Lung (tissue), 12 donors: Measurements from ENCODE around the gene JMJD8. TPM values are rescaled to one million over a fixed set of nuclear protein-coding genes. Genes with fewer than 3 reads are reported as not detected.
A peak's percentile ranks its signal among the peaks of the same experiment; 100 is the strongest.

Experiments used
- ATAC-seq: fragments of 200-7000 bp; cut with Tn5 transposase; one replicate; pipeline ENCODE4 v1.9.1; 2020; ENCODE audit warnings: moderate number of reproducible peaks; ENCODE audit not compliant: insufficient read depth, low FRiP score
- DNase-seq, 3 donors: peaks; one replicate each; pipeline ENCODE4 v3.0.0-alpha.2; 2013 to 2017
- H3K27ac ChIP-seq, 2 donors: one replicate each; pipeline ENCODE4 v1.5.1; 2013; ENCODE audit warnings: mild to moderate bottlenecking in 2 of 2, moderate library complexity in 2 of 2, control low read depth in 1 of 2, inconsistent platforms in 1 of 2, low read depth in 1 of 2, low read length in 1 of 2
- H3K27me3 ChIP-seq, 3 donors: one replicate each; pipeline ENCODE4 v1.5.1; 2013; ENCODE audit warnings: low read length in 2 of 3; ENCODE audit not compliant: control insufficient read depth in 3 of 3, insufficient read depth in 3 of 3
- H3K36me3 ChIP-seq, 4 donors: one replicate each; pipeline ENCODE4 v1.5.1; 2013; ENCODE audit warnings: low read length in 4 of 4, mild to moderate bottlenecking in 1 of 4, moderate library complexity in 1 of 4; ENCODE audit not compliant: control insufficient read depth in 4 of 4, insufficient read depth in 4 of 4
- H3K4me1 ChIP-seq, 5 donors: one replicate each; pipeline ENCODE4 v1.5.1; 2013; ENCODE audit warnings: low read length in 5 of 5, mild to moderate bottlenecking in 2 of 5, moderate library complexity in 1 of 5; ENCODE audit not compliant: control insufficient read depth in 5 of 5, insufficient read depth in 5 of 5
- H3K4me3 ChIP-seq: one replicate; pipeline ENCODE4 v1.5.1; 2013; ENCODE audit warnings: mild to moderate bottlenecking, control low read depth, moderate library complexity
- H3K9ac ChIP-seq, 2 donors: one replicate each; pipeline ENCODE4 v1.5.1; 2013; ENCODE audit warnings: low read length in 2 of 2, control low read depth in 1 of 2; ENCODE audit not compliant: insufficient read depth in 1 of 2
- H3K9me3 ChIP-seq, 4 donors: one replicate each; pipeline ENCODE4 v1.5.1; 2013; ENCODE audit warnings: low read length in 3 of 4, mild to moderate bottlenecking in 1 of 4, moderate library complexity in 1 of 4; ENCODE audit not compliant: control insufficient read depth in 4 of 4, insufficient read depth in 3 of 4
- CTCF ChIP-seq: IDR thresholded peaks from 2 replicates; pipeline ENCODE4 v1.5.1; 2012; ENCODE audit warnings: mild to moderate bottlenecking; ENCODE audit errors: control extremely low read depth, extremely low read depth
- WGBS, 2 donors: extraction: QIAGEN DNeasy Blood & Tissue Kit; methylation state at CpG; one replicate each; pipeline ENCODE4 v1.1.7; 2013; 5-methylcytosine and 5-hydroxymethylcytosine counted together
- polyA plus RNA-seq, 2 donors: library from polyadenylated mRNA; stranded (reverse); fragments of 200-250 nt; gene quantifications; one replicate each; pipeline ENCODE4 v1.2.1, GENCODE V29; 2013
- total RNA-seq, 2 donors: library from RNA; depleted of rRNA in 1 of 2; stranded (reverse); fragments of >200 nt in 1 of 2; gene quantifications; one replicate each; pipeline ENCODE4 v1.2.1, GENCODE V29; 2014 to 2021
- donor health status: control.
- donor health status: control.
- donor health status: Bipolar disorder and iron deficiency.
- donor health status: healthy.
- donor health status: DM: yes; HTN: yes; CAD: no.

Gene JMJD8
- total and polyA plus RNA-seq, 4 donors: 32.5 to 90.3 (median 57.9) TPM

- TF ChIP-seq CTCF: no peak
- H3K27me3 ChIP-seq: peaks cover 0 to 3% (median 0%) of the 10 kb centered on the region in 3 donors
- H3K4me3 ChIP-seq: no peak overlapping the region
- no peaks in the 10 kb centered on the region for H3K36me3 ChIP-seq
- H3K27ac ChIP-seq: peak overlapping the region; percentile 54 to 96
- WGBS, 2 donors: 90 to 93% methylated on average over 5 of the region's 5 CpGs
- H3K9me3 ChIP-seq: no peaks in the 10 kb centered on the region
- no peak for ATAC-seq
- DNase-seq: no peak
- H3K4me1 ChIP-seq: peaks cover 0 to 27% (median 7%) of the 10 kb centered on the region in 5 donors
- H3K9ac ChIP-seq: no peak overlapping the region
These were observed 43.5 kb downstream of the JMJD8 start for GRCh38 chr16:640614-641013.

- peaks cover 0 to 3% (median 0%) of the 10 kb centered on the region in 4 donors for H3K36me3 ChIP-seq
- no peak overlapping the region for H3K4me3 ChIP-seq
- H3K9me3 ChIP-seq: no peaks in the 10 kb centered on the region
- H3K27ac ChIP-seq: no peak overlapping the region
- peaks cover 0 to 36% (median 7%) of the 10 kb centered on the region in 5 donors for H3K4me1 ChIP-seq
- DNase-seq: no peak
- no peak for ATAC-seq
- H3K27me3 ChIP-seq: peaks cover 0 to 3% (median 0%) of the 10 kb centered on the region in 3 donors
- H3K9ac ChIP-seq: no peak overlapping the region
- 83 to 88% methylated on average over 9 of the region's 9 CpGs for WGBS, 2 donors
- no peak for TF ChIP-seq CTCF
These were observed 45.3 kb downstream of the JMJD8 start for GRCh38 chr16:638836-639235.

GRCh38 chr16:638034-638543 is 46.0 kb downstream of the JMJD8 start:
- DNase-seq: no peak
- H3K9ac ChIP-seq: no peak overlapping the region
- H3K4me3 ChIP-seq: no peak overlapping the region
- H3K9me3 ChIP-seq: no peaks in the 10 kb centered on the region
- no peak for ATAC-seq
- 88 to 95% methylated on average over 15 of the region's 15 CpGs for WGBS, 2 donors
- H3K4me1 ChIP-seq: peaks cover 0 to 36% (median 7%) of the 10 kb centered on the region in 5 donors
- peak overlapping the region in 1 of 2 donors; percentile 90 for H3K27ac ChIP-seq
- H3K36me3 ChIP-seq: peaks cover 0 to 10% (median 0%) of the 10 kb centered on the region in 4 donors
- H3K27me3 ChIP-seq: peaks cover 0 to under 1% (median 0%) of the 10 kb centered on the region in 3 donors
- no peak for TF ChIP-seq CTCF
